Raji (cell line): ENCODE data around the gene DKKL1.
A peak's percentile ranks its signal among the peaks of the same experiment; 100 is the strongest.

Experiments
- POLR2A ChIP-seq: IDR thresholded peaks from 2 replicates; pipeline ENCODE4 v1.6.1; 2011; ENCODE audit warnings: low read depth, low read length, control low read depth; ENCODE audit not compliant: insufficient read depth

The DKKL1 gene

DNA sequence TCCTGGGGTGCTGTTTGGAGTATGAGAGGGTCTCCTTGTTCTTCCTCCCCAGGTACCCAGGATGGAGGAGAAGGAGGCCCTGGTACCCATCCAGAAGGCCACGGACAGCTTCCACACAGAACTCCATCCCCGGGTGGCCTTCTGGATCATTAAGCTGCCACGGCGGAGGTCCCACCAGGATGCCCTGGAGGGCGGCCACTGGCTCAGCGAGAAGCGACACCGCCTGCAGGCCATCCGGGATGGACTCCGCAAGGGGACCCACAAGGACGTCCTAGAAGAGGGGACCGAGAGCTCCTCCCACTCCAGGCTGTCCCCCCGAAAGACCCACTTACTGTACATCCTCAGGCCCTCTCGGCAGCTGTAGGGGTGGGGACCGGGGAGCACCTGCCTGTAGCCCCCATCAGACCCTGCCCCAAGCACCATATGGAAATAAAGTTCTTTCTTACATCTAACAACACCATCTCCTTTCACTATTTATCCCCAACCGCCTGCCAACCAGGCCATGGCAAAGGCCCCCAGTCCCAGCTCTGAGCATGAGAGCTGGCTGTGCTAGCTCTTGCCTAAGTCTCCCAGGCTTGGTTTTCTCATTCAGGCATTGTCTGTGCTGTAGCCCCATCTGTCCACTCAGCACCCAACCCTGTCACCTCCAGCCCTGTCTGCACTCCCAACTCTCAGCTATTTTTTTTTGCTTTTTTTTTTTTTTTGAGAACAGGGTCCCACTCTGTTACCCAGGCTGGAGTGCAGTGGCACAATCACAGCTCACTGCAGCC, 11.2 kb downstream of the DKKL1 start:
- no peak for TF ChIP-seq POLR2A

DNA sequence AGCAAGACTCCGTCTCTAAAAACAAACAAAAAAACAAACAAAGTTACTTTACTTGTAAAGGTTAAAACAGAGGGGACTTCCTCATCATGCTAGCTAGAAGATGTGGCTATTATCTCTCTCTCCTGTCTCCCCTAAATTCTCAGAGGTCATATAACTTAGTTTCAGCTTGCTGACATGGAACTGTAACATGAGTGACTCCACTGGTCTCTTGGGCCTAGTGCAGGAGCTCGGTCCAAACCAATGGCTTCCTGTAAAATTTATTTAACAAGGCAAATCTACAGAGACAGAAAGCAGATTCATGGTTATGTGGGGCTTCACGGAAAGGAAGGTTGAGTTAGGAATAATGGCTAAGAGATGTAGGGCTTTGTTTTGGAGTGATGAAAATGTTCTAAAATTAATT, 14.8 kb downstream of the DKKL1 start:
- TF ChIP-seq POLR2A = no peak

DNA sequence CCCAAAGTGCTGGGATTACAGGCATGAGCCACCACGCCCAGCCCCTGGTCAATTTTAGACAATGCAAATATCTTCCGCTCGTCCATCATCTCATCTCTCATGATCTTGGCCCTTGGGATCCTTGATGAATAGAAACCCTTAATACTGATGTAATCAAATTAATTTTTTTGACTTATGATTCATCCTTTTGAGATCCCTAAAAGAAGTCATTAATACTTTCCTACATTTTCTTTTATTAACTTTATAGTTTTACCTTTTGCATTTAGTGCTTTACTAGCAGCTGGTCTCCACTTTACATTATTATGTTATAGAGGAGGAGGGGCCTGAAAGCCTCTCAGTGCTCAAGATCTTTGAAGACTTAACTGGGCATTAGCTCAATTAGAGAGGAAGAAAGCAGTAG, 16.7 kb downstream of the DKKL1 start:
- TF ChIP-seq POLR2A = no peak

DNA sequence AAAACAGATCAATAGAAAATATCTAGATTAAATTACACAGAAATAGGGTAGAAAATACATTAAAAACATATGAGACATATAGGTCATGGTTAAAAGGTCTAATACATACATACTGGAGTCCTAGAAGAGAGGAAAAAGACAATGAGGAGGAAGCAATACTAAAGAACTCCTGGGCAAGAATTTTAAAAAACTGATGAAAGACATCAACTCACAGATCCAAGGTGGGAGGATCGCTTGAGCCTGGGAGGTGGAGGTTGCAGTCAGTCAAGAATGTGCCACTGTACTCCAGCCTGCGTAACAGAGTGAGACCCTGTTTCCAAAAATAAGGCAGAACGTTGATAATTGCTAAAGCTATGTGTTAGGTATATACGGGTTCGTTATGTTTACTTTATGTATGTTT, 19.0 kb downstream of the DKKL1 start:
- no peak for TF ChIP-seq POLR2A

DNA sequence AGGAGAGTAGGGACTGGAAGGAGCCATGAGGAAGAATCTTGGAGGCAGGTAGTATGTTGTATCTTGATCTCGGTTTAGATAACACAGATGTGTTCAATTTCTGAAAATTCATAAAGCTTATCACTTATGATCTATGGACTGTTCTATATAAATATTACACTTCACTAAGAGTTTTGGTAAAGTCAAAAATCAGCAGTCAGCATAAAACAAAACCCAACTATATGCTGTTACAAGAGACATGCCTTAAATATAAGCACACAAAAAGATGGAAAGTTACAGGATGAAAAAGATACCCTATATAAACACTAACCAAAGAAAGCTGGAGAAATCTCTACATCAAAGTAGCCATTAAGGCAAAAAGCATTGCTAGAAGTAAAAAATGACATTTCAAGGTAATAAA, 19.9 kb downstream of the DKKL1 start:
- TF ChIP-seq POLR2A = no peak

DNA sequence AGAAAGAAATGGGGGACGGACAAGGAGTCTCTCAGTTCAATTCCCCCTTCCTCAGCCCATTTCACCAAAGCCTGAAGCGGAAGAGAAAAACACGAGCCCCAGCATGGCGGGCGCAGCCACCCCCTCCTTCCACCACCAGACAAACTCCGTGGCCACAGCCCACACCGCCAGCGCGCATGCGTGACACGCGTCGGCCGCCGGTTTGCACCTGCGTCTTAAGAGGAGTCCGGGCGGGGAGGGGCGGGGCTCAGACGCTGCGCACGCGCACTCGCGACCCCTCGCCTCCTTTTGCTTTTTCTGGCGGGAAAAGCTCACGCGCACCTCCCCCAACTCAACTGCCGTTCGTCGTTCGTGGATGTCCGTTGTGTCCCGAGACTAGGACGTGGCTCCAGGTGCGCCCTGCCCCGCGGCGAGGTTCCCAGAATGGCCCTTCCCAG, 24.3 kb downstream of the DKKL1 start, which contains the start of gene KASH5:
TSS of gene KASH5 (plus strand) at position 314 of the 437 bp plus-strand sequence. CDS start 2,635 bp downstream, outside the sequence.
- peak; percentile 56 for TF ChIP-seq POLR2A

DNA sequence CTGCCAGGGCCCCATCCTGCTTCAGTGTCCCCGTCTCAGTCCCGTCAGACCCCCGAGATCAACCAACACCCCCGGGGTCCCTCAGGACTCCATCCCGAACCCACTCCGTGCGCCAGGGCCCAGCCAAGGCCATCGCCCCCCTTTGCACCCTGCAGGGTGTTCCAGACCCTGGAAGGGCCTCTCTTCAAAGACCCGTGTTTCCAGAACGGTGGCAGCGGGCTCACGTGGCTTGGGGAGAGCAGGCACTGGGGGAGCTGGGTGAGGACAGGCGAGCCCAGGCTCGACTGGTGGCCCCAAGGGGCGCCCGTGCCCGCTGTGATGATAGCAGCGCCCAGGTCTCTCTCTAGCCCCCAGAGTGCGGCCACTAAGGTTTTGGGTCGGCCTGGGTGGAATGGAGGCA, 25.7 kb downstream of the DKKL1 start:
- no peak for TF ChIP-seq POLR2A

DNA sequence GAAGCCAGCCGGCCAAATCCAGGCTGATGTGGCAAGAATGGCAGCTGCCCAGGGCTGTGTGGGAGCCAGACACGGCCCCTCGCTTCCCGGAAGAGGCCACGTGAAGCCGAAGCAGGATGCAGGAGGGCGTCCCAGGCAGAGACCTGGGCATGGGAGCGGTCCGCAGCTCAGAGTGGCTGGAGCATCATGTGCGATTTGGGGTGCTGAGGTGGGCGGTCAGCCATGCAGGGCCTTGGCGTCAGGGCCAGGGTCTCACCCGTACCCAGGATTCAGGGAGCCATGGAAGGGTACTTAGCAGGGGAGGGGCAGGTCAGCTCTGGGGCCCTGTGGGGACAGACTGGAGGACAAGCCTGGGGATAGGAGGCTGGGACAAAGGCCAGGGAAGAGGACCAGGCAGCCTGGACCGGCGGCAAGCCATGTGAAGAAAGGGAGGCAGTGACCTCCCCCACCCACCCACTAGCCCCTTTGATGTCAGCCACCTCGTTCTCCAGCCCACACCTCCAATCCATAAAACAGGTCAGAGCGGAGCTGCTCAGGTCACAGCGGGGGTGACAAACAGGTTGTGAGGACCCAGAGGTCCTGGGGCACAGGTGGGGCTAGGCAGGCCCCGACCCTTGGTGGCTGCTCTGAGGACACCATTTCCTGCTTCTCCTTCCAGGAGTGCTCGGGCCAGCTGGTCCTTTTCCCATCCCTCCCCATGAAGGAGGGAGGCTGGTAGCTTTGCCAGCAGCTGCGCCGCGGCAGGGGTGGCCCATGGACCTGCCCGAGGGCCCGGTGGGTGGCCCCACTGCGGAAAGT, 26.7 kb downstream of the DKKL1 start:
- TF ChIP-seq POLR2A = no peak

DNA sequence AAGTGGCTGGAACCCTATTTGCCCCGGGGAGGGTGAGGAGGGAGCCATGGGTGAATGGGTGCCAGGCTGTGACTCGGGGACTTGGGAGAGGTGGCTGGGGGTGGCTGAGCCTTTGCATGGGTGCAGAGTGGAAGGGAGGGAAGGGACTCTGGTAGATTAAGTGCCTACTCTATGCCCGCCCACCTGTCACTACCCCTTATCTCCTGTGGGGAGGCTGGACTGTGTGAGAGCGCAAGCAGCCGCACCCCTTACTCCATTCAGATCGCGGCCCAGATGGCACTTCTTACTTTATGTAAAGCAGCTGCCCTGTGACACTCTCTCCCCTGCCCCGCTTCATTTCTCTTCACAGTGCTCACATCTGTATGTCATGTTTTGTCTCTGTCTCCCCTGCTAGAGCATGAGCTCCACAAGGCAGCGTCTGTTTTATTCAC, 27.3 kb downstream of the DKKL1 start:
- peak; percentile 34; the same call in 1 of the 2 replicates for TF ChIP-seq POLR2A

DNA sequence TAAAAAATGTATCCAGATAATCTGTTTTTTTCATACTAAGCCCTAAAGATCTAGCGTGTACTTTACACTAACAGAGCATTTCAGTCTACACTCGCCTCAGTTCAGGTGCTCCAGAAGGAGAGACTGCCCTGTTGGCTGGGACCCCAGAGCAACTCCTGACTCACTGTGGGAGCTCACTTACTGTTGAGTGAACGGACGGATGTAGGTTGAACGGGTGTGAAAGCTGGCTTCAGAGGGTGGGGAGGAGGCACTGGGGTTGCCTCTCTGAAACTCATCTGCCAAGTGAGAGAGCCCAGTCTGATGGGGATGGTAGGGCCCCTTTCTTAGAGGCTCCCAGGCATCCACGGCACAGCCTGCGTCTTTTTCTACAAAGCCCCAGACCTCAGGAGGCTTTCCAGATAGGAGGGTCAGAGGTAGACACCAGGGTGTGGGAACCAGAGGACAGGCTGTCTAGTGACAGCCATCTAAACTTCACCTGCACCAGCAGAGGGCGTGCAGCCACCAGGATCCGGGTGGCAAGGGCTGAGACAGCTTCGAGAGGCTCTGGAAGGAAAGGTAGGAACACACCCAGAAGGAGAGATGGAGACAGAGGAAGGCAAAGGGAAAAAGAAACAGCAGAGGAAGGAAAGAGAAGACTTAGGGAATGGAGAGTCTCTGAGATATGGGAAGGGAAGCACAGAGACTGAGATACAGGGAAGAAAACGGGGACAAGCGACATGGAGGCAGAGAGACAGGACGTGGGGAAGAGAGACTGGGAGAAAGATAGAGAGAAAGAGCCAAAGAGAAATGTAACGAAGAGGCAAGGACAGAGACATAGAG, 28.1 kb downstream of the DKKL1 start:
- no peak for TF ChIP-seq POLR2A

DNA sequence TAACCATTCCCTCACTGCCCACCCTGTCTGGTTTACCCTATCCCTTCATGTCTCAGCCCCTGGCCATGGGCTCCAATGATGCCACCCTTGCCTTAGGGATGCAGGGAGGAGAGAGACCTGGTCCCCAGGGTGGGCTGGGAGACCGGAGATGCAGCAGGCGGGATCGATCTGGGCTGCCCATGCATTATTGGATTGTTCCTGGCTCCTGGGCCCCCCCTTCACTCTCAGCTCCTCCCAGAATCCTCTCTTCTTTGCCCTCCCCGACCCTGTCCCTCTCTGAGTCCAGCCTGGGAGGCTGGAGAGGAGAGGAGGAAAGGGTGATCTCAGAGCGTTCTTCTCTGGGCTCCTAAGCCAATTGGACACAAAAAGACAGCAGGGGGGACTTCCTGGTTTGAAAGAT, 30.2 kb downstream of the DKKL1 start:
- no peak for TF ChIP-seq POLR2A

DNA sequence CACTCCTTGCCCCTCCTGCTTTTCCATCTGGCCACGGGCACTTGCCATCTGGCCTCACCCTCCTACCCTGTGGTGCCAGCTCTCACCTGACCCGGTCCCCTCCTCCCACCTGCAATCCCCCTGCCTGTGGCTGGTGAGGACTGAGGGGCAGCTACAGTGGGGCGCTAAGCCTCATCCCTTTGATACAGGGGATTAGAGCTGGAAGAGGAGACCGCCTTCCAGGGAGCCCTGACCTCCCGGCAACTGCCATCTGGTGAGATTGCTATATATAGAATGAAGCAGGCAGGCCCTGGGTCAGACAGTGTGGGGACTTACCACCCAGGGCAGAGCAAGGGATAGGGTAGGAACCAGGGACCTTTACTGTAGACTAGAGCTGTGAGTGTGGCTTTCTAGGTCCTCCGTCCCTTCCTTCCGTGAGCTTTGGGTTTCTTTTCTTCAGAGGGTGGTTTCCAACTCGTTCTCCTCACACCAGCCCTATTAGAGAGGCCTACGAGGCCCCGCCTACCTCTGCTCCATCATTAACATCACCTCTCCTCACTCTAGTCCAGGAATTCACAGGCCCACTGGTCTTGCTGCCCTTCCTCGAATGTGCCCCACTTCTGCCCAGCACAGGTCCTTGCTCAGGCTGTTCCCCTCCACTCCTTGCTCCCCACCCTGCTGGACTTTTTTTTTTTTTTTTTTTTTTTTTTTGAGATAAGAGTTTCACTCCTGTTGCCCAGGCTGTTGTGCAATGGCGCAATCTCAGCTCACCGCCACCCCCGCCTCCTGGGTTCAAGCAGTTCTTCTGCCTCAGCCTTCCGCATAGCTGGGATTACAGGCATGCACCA, 32.1 kb downstream of the DKKL1 start:
- no peak for TF ChIP-seq POLR2A

DNA sequence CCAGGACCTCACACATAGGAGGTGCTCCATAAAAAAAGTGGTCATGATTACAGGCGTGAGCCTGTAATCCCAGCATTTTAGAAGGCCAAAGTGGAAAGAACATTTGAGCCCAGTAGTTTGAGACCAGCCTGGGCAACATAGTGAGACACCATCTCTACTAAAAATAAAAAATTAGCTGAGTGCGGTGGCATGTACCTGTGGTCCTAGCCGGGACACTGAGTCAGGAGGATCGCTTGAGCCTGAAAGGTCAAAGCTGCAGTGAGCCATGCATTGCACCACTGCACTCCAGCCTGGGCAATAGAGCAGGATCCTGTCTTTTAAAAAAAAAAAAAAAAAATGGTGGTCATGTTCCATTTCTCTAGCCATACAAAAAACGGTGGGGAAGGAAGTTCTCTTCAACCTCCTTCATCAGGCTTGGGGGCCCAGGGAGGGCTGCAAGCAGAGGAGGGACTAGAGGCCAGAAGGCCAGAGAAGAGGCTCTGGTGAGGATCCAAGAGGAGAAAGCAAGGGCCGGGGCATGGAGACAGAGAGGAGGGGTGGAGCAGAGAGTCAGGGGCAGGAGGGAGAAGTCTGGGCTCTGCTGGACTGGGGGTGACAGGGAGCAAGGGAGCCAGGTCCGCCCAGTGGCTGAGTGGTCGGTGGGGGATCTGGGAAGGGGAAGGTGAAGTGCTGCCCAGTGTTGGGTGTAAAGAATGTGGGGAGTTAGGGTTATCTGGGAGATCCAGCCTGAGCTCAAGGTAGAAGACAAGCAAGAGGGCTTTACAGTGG, 33.2 kb downstream of the DKKL1 start:
- no peak for TF ChIP-seq POLR2A
